Kidney epithelial cell (primary cell): ENCODE results near the gene NAA25. TPM values are rescaled to one million over a fixed set of nuclear protein-coding genes. Genes with fewer than 3 reads are reported as not detected.
"Not testable (repeated sequence)": the region's sequence is repeated elsewhere in the genome, so short reads cannot be mapped to it uniquely, and the experiment has no call there.

Experiments used
- DNase-seq: peaks from one replicate; pipeline ENCODE4 v3.0.0-alpha.2; 2010; ENCODE audit warnings: low read depth
- H3K27me3 ChIP-seq: 2 replicates; pipeline ENCODE4 v1.6.0; 2011; ENCODE audit warnings: low read length; ENCODE audit not compliant: control insufficient read depth, insufficient read depth
- H3K36me3 ChIP-seq: 2 replicates; pipeline ENCODE4 v1.5.1; 2011; ENCODE audit warnings: low read length; ENCODE audit not compliant: control insufficient read depth, insufficient read depth
- H3K4me3 ChIP-seq: 2 replicates; pipeline ENCODE4 v1.5.1; 2011; ENCODE audit warnings: low read depth, mild to moderate bottlenecking, control low read depth, low read length
- CTCF ChIP-seq: IDR thresholded peaks from 2 replicates; pipeline ENCODE4 v1.5.1; 2011; ENCODE audit warnings: mild to moderate bottlenecking, moderate library complexity, low read length, control low read depth, inconsistent platforms; ENCODE audit not compliant: insufficient read depth, poor library complexity, severe bottlenecking
- total RNA-seq: library from RNA; depleted of rRNA; stranded (reverse); fragments of >200 nt; gene quantifications from 2 replicates; pipeline ENCODE4 v1.2.3, GENCODE V29; 2015

Gene NAA25
- total RNA-seq, 1 donor from 2014 or later, result 17.2 TPM

- no peak for TF ChIP-seq CTCF
- Histone ChIP-seq H3K36me3 (peaks cover 3% of the 10 kb centered on the region), H3K4me3 (no peak overlapping the region), H3K27me3 (no peaks in the 10 kb centered on the region)
- no peak for DNase-seq
These were observed 59.2 kb downstream of the NAA25 start for GRCh38 chr12:112049351-112049750.

- Histone ChIP-seq H3K27me3 (no peaks in the 10 kb centered on the region), H3K4me3 (no peak overlapping the region), H3K36me3 (peaks cover 3% of the 10 kb centered on the region)
- no peak for DNase-seq
- no peak for TF ChIP-seq CTCF
These were observed 62.6 kb downstream of the NAA25 start for GRCh38 chr12:112046003-112046402.

- not testable (repeated sequence) for H3K4me3 ChIP-seq, H3K27me3 ChIP-seq, H3K36me3 ChIP-seq, DNase-seq
These were observed 72.0 kb downstream of the NAA25 start for GRCh38 chr12:112036614-112037013.

GRCh38 chr12:112035219-112035785, 73.3 kb downstream of the NAA25 start:
- H3K4me3 ChIP-seq, result no peak overlapping the region
- no peaks in the 10 kb centered on the region for H3K36me3 ChIP-seq
- H3K27me3 ChIP-seq, result no peaks in the 10 kb centered on the region
- TF ChIP-seq CTCF, result no peak
- no peak for DNase-seq

- no peak for TF ChIP-seq CTCF
- Histone ChIP-seq H3K4me3 (no peak overlapping the region), H3K27me3 (no peaks in the 10 kb centered on the region), H3K36me3 (no peaks in the 10 kb centered on the region)
- DNase-seq, result no peak
These were observed 76.3 kb downstream of the NAA25 start for GRCh38 chr12:112032292-112032691.

- H3K27me3 ChIP-seq, result no peaks in the 10 kb centered on the region
- H3K36me3 ChIP-seq, result no peaks in the 10 kb centered on the region
- no peak overlapping the region for H3K4me3 ChIP-seq
- TF ChIP-seq CTCF, result no peak
- no peak for DNase-seq
These were observed 77.1 kb downstream of the NAA25 start for GRCh38 chr12:112031472-112031871.

GRCh38 chr12:112029301-112029700, 79.3 kb downstream of the NAA25 start:
- Histone ChIP-seq H3K4me3 (no peak overlapping the region), H3K27me3 (no peaks in the 10 kb centered on the region), H3K36me3 (no peaks in the 10 kb centered on the region)
- TF ChIP-seq CTCF, result no peak
- no peak for DNase-seq
